ENCODE results near the gene CRISP2.
A peak's percentile ranks its signal among the peaks of the same experiment; 100 is the strongest.

CRISP2 gene, protein sequence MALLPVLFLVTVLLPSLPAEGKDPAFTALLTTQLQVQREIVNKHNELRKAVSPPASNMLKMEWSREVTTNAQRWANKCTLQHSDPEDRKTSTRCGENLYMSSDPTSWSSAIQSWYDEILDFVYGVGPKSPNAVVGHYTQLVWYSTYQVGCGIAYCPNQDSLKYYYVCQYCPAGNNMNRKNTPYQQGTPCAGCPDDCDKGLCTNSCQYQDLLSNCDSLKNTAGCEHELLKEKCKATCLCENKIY

DNA sequence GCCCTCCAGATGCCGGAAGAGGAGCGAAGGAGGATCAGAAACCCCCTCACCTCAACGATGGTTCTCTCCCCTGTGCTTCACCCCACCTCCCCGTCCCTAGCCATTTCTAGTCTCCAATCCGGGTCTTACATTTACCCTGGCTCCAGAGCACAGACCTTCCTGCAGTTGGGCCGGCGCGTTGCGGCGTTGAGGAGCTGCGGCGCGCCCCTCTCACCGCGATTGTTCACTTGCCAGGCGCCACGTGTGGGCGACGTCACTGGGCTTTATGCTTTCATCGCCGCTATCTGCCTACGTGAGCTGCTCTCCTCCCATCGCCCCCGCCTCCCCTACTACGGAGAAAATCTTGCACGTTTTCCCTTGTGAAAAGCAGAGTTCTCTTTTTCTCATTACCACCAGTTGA lies at the start of gene CRISP2:
TSS of gene CRISP2 (minus strand) at position 198 of the 400 bp plus-strand sequence. CDS start 4,347 bp downstream, outside the sequence.
- peak within 1 kb of the TSS; percentile 32 for H3K4me3 ChIP-seq (ENCODE audit: low read length)
- TF ChIP-seq, protein P1, sequence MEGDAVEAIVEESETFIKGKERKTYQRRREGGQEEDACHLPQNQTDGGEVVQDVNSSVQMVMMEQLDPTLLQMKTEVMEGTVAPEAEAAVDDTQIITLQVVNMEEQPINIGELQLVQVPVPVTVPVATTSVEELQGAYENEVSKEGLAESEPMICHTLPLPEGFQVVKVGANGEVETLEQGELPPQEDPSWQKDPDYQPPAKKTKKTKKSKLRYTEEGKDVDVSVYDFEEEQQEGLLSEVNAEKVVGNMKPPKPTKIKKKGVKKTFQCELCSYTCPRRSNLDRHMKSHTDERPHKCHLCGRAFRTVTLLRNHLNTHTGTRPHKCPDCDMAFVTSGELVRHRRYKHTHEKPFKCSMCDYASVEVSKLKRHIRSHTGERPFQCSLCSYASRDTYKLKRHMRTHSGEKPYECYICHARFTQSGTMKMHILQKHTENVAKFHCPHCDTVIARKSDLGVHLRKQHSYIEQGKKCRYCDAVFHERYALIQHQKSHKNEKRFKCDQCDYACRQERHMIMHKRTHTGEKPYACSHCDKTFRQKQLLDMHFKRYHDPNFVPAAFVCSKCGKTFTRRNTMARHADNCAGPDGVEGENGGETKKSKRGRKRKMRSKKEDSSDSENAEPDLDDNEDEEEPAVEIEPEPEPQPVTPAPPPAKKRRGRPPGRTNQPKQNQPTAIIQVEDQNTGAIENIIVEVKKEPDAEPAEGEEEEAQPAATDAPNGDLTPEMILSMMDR (conservative IDR thresholded peaks at IDR 0.05; ENCODE audit: low read depth, low read length): no peak
- DNase-seq (ENCODE audit: low read depth): no peak

- H3K4me3 ChIP-seq (ENCODE audit: low read length): no peak within 1 kb of the TSS
- DNase-seq (ENCODE audit: low read depth): no peak
- TF ChIP-seq, protein P1 (conservative IDR thresholded peaks at IDR 0.05; ENCODE audit: low read depth, low read length): no peak
Measured at GRCh38 chr6:49744259-49744658, 30.9 kb upstream of the CRISP2 start, which contains the start of gene CRISP3. TSS of gene CRISP3 (minus strand) at chr6:49744388. CDS start at chr6:49744367, 21 bp downstream.

GRCh38 chr6:49743429-49743828 lies 30.1 kb upstream of the CRISP2 start:
- no peak overlapping the region for H3K4me3 ChIP-seq (ENCODE audit: low read length)
- DNase-seq (ENCODE audit: low read depth): no peak
- TF ChIP-seq, protein P1 (conservative IDR thresholded peaks at IDR 0.05; ENCODE audit: low read depth, low read length): no peak

- no peak overlapping the region for H3K4me3 ChIP-seq (ENCODE audit: low read length)
- TF ChIP-seq, protein P1 (conservative IDR thresholded peaks at IDR 0.05; ENCODE audit: low read depth, low read length): no peak
- DNase-seq (ENCODE audit: low read depth): no peak
Measured at GRCh38 chr6:49739423-49739822, 26.1 kb upstream of the CRISP2 start.

GRCh38 chr6:49736017-49736508 lies 22.7 kb upstream of the CRISP2 start:
- DNase-seq (ENCODE audit: low read depth): no peak
- H3K4me3 ChIP-seq (ENCODE audit: low read length): no peak overlapping the region
- TF ChIP-seq, protein P1 (conservative IDR thresholded peaks at IDR 0.05; ENCODE audit: low read depth, low read length): no peak

- TF ChIP-seq, protein P1 (conservative IDR thresholded peaks at IDR 0.05; ENCODE audit: low read depth, low read length): no peak
- H3K4me3 ChIP-seq (ENCODE audit: low read length): no peak overlapping the region
- DNase-seq (ENCODE audit: low read depth): no peak
Measured at GRCh38 chr6:49733680-49734079, 20.3 kb upstream of the CRISP2 start.

- TF ChIP-seq, protein P1 (conservative IDR thresholded peaks at IDR 0.05; ENCODE audit: low read depth, low read length): no peak
- DNase-seq (ENCODE audit: low read depth): no peak
- H3K4me3 ChIP-seq (ENCODE audit: low read length): no peak overlapping the region
Measured at GRCh38 chr6:49732781-49733180, 19.4 kb upstream of the CRISP2 start.
